BLaER1 treated with 17β-estradiol and CSF1 and Interleukin-3, amounts not matched to agents 10 nM and 100 nM (cell line): ENCODE measurements around the gene LBR.

ENCODE experiments used
- H3K27ac ChIP-seq, 11 experiments: shearing (Covaris generic); formaldehyde crosslinking; 2 replicates each; pipeline ENCODE4 v1.8.1; 2022
- H3K27me3 ChIP-seq, 11 experiments: shearing (Covaris generic); formaldehyde crosslinking; 2 replicates each; pipeline ENCODE4 v1.8.1; 2022
- H3K36me3 ChIP-seq, 11 experiments: shearing (Covaris generic); formaldehyde crosslinking; 2 replicates each; pipeline ENCODE4 v1.8.1; 2022
- H3K4me1 ChIP-seq, 10 experiments: shearing (Covaris generic); formaldehyde crosslinking; 2 replicates each; pipeline ENCODE4 v1.8.1; 2022
- H3K4me2 ChIP-seq, 11 experiments: shearing (Covaris generic); formaldehyde crosslinking; 2 replicates each; pipeline ENCODE4 v1.8.1; 2022
- H3K4me3 ChIP-seq, 10 experiments: shearing (Covaris generic); formaldehyde crosslinking; 2 replicates each; pipeline ENCODE4 v1.8.1; 2022
- H3K9ac ChIP-seq, 11 experiments: shearing (Covaris generic); formaldehyde crosslinking; 2 replicates each; pipeline ENCODE4 v1.8.1; 2022
- H3K9me3 ChIP-seq, 11 experiments: shearing (Covaris generic); formaldehyde crosslinking; replicated peaks in 1 of 11; 2 replicates each; pipeline ENCODE4 v1.8.1; 2022
- H4K20me1 ChIP-seq, 11 experiments: shearing (Covaris generic); formaldehyde crosslinking; 2 replicates each; pipeline ENCODE4 v1.8.1; 2022
- Cebpa-rat ChIP-seq, 11 experiments: shearing (Covaris generic); IDR thresholded peaks; 2 replicates each; pipeline ENCODE4 v1.8.1; 2022

LBR gene

DNA sequence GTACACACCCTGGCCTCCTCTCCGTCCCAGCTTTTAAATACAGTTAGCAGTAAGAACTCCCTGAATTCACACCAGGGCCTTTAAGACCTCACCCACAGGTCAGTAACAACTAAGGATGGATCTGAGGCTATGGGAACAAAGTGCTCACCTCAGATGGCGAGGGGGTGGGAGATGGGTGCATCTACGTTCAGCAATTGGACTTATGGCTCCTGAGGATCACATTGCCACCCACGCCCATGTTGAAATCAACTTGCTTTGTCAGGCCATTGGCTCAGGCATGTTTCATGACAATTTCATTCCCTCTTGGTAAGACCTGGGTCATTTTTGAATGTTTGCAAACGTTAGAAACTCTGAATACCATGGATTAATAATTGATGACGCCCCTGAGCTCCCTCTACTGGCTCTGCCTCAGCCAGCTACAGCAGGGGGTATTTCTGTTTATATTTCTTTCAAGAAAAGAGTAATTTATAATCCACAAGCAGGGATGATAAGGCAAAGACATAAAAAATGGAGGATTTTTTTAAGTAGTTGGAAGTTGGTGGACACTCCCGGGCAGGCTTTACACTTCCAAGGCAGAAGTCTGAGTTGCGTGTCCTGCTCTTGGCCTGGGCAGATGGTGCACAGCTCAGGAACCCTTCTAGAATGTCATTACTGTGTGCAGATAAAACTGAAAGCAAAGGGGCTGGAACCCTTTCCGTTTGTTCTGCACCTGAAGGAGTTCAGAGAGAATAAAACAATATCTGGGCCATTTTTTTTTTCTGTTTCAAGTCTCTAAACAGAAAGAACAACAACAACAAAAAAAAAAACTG lies 13.7 kb upstream of the LBR start:
- Histone ChIP-seq H3K4me2 (peak overlapping the region; percentile 40 to 86 (median 76)), H3K4me1 (peaks cover 57 to 75% (median 66%) of the 10 kb centered on the region in 10 experiments), H3K4me3 (no peak overlapping the region), H3K36me3 (no peaks in the 10 kb centered on the region), H3K27me3 (no peaks in the 10 kb centered on the region), H3K9me3 (peaks cover 0 to 11% (median 0%) of the 10 kb centered on the region in 11 experiments; a peak in 4 of 22 replicates), H4K20me1 (no peaks in the 10 kb centered on the region), H3K9ac (peak overlapping the region in 4 of 11 experiments; percentile 4 to 29 (median 6); a peak in 3 of 22 replicates), H3K27ac (peak overlapping the region in 9 of 11 experiments; percentile 0 to 99 (median 35); a peak in 13 of 22 replicates)
- no peak for TF ChIP-seq Cebpa-rat (IDR thresholded peaks at IDR 0.05)

DNA sequence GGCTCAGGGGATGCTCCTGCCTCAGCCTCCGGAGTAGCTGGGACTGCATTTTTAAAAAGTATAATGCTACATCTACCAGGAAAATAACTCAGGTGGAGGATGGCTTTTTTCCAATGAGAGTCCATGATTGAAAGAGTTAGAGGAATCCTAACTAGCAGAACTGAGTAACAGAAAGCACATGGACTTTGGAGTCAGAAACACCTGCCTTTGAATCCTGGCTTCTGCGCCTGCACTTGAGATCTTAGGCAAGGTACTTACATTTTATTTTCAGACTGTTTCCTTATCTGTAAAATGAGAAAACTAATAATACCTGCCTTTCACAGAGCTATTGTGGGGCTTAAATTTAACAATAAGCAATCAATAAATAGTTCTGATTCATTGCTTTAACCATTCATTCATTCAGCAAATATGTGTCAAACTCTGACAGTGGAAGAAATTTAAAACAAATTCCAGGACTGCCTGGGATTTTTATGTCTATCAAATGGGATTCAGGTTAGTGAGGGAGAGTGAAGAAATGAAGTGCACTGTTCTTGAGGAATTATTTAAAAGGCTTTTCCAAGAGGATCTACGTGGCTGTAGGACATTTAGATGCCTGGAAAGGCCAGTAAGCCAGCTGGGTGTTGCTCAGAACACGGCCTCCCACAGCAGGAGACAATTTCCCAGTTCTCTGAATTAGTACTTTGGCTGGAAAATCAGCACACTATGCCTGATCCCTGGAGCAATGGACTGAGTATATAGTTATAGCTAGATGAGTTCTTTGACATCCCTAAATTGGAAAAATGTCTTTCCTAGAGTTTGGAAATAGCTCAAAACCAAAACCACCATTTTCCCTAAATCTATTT lies 12.8 kb upstream of the LBR start:
- Histone ChIP-seq H3K9me3 (peaks cover 0 to 11% (median 0%) of the 10 kb centered on the region in 11 experiments; a peak in 4 of 22 replicates), H3K36me3 (no peaks in the 10 kb centered on the region), H3K9ac (no peak overlapping the region), H3K27ac (peak overlapping the region in 1 of 11 experiments; percentile 7; a peak in 3 of 22 replicates), H3K4me3 (no peak overlapping the region), H3K27me3 (no peaks in the 10 kb centered on the region), H3K4me1 (peaks cover 54 to 75% (median 66%) of the 10 kb centered on the region in 10 experiments), H4K20me1 (no peaks in the 10 kb centered on the region), H3K4me2 (peak overlapping the region in 5 of 11 experiments; percentile 59 to 86 (median 68); a peak in 3 of 22 replicates)
- no peak for TF ChIP-seq Cebpa-rat (IDR thresholded peaks at IDR 0.05)

DNA sequence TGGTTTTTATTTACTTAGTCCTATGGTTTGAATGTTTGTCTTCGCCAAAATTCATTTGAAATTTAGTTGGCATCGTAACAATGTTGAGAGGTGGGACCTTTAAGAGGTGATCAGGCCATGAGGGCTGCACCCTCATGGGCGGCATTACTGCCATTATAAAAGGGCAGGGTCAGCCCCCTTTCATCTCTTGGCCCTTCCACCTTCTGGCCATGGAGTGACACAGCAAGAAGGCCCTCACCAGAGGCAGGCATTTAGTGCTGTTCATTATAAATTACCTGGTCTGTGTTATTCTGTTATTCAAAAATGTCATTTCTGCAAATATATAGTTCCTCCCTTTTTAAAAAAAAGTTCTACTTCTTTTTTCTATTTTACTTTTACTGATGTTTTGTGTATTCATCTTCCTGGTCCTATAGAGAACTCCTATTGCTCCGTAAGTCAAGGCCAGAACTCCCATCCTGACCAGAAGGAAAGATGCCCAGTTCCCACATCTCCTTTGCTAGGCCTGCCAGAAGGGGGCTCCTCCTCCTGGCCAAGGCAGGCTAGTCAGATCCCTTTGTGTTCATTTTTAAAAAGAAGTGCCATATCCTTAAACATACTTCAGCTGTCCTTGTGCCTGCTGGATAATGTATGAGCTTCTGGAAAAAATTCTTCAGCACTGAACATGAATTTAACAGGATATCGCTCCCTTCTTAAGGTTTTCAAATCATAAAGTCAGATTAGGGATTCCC lies 10.0 kb upstream of the LBR start:
- Histone ChIP-seq H3K4me1 (peaks cover 35 to 64% (median 54%) of the 10 kb centered on the region in 10 experiments), H3K36me3 (no peaks in the 10 kb centered on the region), H3K4me3 (no peak overlapping the region), H3K9ac (no peak overlapping the region), H3K27me3 (no peaks in the 10 kb centered on the region), H4K20me1 (no peaks in the 10 kb centered on the region), H3K4me2 (peak overlapping the region in 3 of 11 experiments; percentile 6 to 38 (median 7); a peak in 3 of 22 replicates), H3K9me3 (no peaks in the 10 kb centered on the region), H3K27ac (peak overlapping the region in 4 of 11 experiments; percentile 15 to 26 (median 20); a peak in 4 of 22 replicates)
- TF ChIP-seq Cebpa-rat (IDR thresholded peaks at IDR 0.05), result no peak

DNA sequence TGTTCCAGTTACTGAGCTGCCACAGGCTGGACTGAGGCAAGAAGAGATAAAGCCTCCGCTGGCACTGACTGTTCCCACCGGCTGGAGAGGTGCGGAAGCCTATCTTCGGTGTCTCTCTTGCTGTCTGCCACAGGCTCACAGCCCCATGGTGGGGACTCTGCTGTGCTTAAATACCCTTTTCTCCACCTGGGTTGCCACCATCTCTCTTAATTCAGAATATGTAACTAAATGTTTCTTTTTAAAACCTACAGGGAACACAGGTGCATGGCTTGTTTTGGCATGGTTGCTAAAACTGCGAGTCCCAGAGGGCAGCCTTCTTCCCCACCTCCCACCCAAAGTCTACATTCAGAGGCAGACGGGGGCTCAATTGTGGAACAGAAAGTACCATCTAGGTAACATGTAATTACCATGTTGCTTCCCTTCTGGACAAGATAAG lies 8.1 kb upstream of the LBR start:
- Histone ChIP-seq H3K4me1 (peaks cover 18 to 45% (median 36%) of the 10 kb centered on the region in 10 experiments; a peak in 19 of 20 replicates), H3K4me2 (peak overlapping the region in 10 of 11 experiments; percentile 10 to 74 (median 62); a peak in 18 of 22 replicates), H3K36me3 (no peaks in the 10 kb centered on the region), H4K20me1 (no peaks in the 10 kb centered on the region), H3K4me3 (no peak overlapping the region), H3K9ac (no peak overlapping the region; a peak in 1 of 22 replicates), H3K27ac (peak overlapping the region in 4 of 11 experiments; percentile 18 to 47 (median 26); a peak in 7 of 22 replicates), H3K9me3 (peaks cover 8 to 18% (median 15%) of the 10 kb centered on the region in 11 experiments; a peak in 18 of 22 replicates), H3K27me3 (no peaks in the 10 kb centered on the region)
- no peak for TF ChIP-seq Cebpa-rat (IDR thresholded peaks at IDR 0.05)

DNA sequence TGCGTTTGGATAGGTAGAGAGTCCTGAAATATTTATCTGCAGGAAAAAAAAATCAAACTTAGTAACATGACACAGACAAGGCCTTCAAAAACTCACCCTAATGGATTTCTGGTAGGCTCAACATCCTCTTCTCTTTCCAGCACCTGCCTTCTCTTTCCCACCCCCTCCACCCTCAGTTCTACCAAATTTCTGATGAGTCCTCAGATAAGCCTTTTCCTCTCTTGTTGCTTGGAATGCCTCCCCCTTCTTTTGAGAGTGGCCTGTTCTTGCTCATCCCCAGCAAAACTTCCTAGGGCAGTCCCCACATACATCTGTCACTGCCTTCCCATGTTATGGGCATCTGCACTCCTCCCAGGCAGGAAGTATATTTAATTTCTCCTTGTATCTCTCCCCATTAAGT lies 7.6 kb upstream of the LBR start:
- no peak overlapping the region; a peak in 1 of 22 replicates for H3K9ac ChIP-seq

DNA sequence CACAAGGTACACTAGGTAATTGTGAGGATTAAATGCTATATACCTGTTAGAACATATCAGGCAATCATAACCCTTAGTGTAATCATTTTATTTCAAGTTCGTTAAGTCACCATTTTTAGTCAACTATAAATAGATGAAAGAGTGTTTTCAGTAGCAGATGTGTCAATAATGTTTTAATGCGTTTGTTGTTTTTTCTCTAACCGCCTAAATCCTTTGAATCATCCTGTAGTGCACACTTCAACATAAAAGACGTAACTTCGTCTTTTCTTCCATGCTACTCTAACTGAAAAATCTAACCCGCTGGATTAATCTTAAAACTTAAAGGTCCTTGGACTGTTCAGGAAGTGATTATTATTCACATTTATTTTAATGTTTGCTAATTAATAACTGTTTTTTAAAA lies 7.2 kb upstream of the LBR start:
- no peak for TF ChIP-seq Cebpa-rat (IDR thresholded peaks at IDR 0.05)
- Histone ChIP-seq H3K4me1 (peaks cover 18 to 51% (median 38%) of the 10 kb centered on the region in 10 experiments; a peak in 19 of 20 replicates), H3K9me3 (peaks cover 8 to 18% (median 16%) of the 10 kb centered on the region in 11 experiments; a peak in 18 of 22 replicates), H3K36me3 (no peaks in the 10 kb centered on the region), H3K9ac (no peak overlapping the region), H3K27me3 (no peaks in the 10 kb centered on the region), H3K4me2 (peak overlapping the region in 10 of 11 experiments; percentile 10 to 74 (median 58); a peak in 17 of 22 replicates), H3K27ac (0 out of 22 replicates have a peak overlapping the region, but pooled peaks of 1 of the 11 experiments have one; percentile 47), H3K4me3 (no peak overlapping the region), H4K20me1 (no peaks in the 10 kb centered on the region)

More for the DNA sequence above, 7.6 kb upstream of the LBR start:
- peak overlapping the region; percentile 7 to 74 (median 61); a peak in 19 of 22 replicates for H3K4me2 ChIP-seq
- no peaks in the 10 kb centered on the region for H3K36me3 ChIP-seq
- TF ChIP-seq Cebpa-rat (IDR thresholded peaks at IDR 0.05), result no peak
- peaks cover 18 to 47% (median 35%) of the 10 kb centered on the region in 10 experiments; a peak in 19 of 20 replicates for H3K4me1 ChIP-seq
- peaks cover 8 to 18% (median 16%) of the 10 kb centered on the region in 11 experiments; a peak in 18 of 22 replicates for H3K9me3 ChIP-seq
- no peak overlapping the region for H3K4me3 ChIP-seq
- peak overlapping the region in 4 of 11 experiments; percentile 3 to 47 (median 25); a peak in 5 of 22 replicates for H3K27ac ChIP-seq
- H4K20me1 ChIP-seq, result no peaks in the 10 kb centered on the region
- no peaks in the 10 kb centered on the region for H3K27me3 ChIP-seq

DNA sequence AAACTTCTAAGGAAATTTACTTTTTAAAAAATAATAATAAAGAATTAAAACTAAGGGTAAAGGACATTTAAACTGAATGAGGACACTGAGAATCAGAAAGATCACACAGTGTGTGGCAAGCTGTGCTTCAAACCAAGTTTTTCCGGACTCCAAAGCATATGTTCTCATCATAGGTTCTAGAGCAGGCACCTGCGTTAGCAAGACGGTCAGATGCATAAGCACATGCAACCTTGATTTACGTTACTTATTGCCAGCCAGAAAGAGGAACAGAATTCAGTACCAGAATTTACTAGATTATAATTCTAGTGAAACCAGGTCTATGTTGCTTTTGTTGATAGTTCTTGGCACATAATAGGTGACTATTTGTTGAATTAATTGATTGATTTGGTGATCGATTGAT lies 6.2 kb upstream of the LBR start:
- no peaks in the 10 kb centered on the region for H4K20me1 ChIP-seq
- no peaks in the 10 kb centered on the region for H3K27me3 ChIP-seq
- TF ChIP-seq Cebpa-rat (IDR thresholded peaks at IDR 0.05), result no peak
- no peak overlapping the region for H3K27ac ChIP-seq
- H3K9ac ChIP-seq, result no peak overlapping the region
- peaks cover 8 to 18% (median 16%) of the 10 kb centered on the region in 11 experiments; a peak in 18 of 22 replicates for H3K9me3 ChIP-seq
- H3K4me1 ChIP-seq, result peaks cover 25 to 59% (median 46%) of the 10 kb centered on the region in 10 experiments
- H3K4me2 ChIP-seq, result no peak overlapping the region; a peak in 2 of 22 replicates
- H3K4me3 ChIP-seq, result no peak overlapping the region
- H3K36me3 ChIP-seq, result no peaks in the 10 kb centered on the region
